Right forelimb (tissue), 1 donor: ENCODE measurements around the gene MYH3.
A peak's percentile ranks its signal among the peaks of the same experiment; 100 is the strongest.
"Not testable (repeated sequence)": the region's sequence is repeated elsewhere in the genome, so short reads cannot be mapped to it uniquely, and the experiment has no call there.

Experiments
- DNase-seq: peaks from one replicate; pipeline ENCODE4 v3.0.0-alpha.2; 2018

MYH3 gene

GRCh38 chr17:10657148-10657547 is at the start of gene MYH3:
Gene MYH3 (minus strand): TSS chr17:10657309. CDS start chr17:10655064, 2,245 bp downstream.
- DNase-seq, result no peak

GRCh38 chr17:10705727-10706126 is 48.6 kb upstream of the MYH3 start:
- no peak for DNase-seq

GRCh38 chr17:10702574-10702973 is 45.5 kb upstream of the MYH3 start:
- DNase-seq, result no peak

GRCh38 chr17:10699856-10700255 is 42.7 kb upstream of the MYH3 start:
- no peak for DNase-seq

GRCh38 chr17:10698096-10698818 is 41.1 kb upstream of the MYH3 start:
- no peak for DNase-seq

- DNase-seq, result peak; percentile 95
These were observed 40.3 kb upstream of the MYH3 start, which contains the start of the genes ADPRM and SCO1 for GRCh38 chr17:10697092-10698081. Gene ADPRM (plus strand): TSS chr17:10697594. CDS start chr17:10704927, 7,333 bp downstream. Gene SCO1 (minus strand): TSS chr17:10697533. CDS start chr17:10697507, 26 bp downstream.

GRCh38 chr17:10695875-10696407 is 38.8 kb upstream of the MYH3 start:
- DNase-seq, result not testable (repeated sequence)

- DNase-seq, result no peak
These were observed 30.4 kb upstream of the MYH3 start for GRCh38 chr17:10687499-10687898.

GRCh38 chr17:10683853-10684252 is 26.7 kb upstream of the MYH3 start:
- DNase-seq, result no peak

- no peak for DNase-seq
These were observed 24.8 kb upstream of the MYH3 start for GRCh38 chr17:10681866-10682446.

GRCh38 chr17:10674704-10675103 is 17.6 kb upstream of the MYH3 start:
- DNase-seq, result no peak

- no peak for DNase-seq
These were observed 16.2 kb upstream of the MYH3 start for GRCh38 chr17:10673312-10673711.

GRCh38 chr17:10668775-10669174 is 11.7 kb upstream of the MYH3 start:
- no peak for DNase-seq

GRCh38 chr17:10666906-10667305 is 9.8 kb upstream of the MYH3 start:
- no peak for DNase-seq

- DNase-seq, result no peak
These were observed 7.5 kb upstream of the MYH3 start for GRCh38 chr17:10664571-10664970.

GRCh38 chr17:10663231-10663630 is 6.1 kb upstream of the MYH3 start:
- no peak for DNase-seq

- no peak for DNase-seq
These were observed 4.3 kb upstream of the MYH3 start for GRCh38 chr17:10661437-10661836.

GRCh38 chr17:10657879-10658278 is 770 bp upstream of the MYH3 start:
- DNase-seq, result no peak

- no peak for DNase-seq
These were observed 3.1 kb downstream of the MYH3 start for GRCh38 chr17:10653987-10654386.

- no peak for DNase-seq
These were observed 4.0 kb downstream of the MYH3 start for GRCh38 chr17:10652984-10653659.

- DNase-seq, result no peak
These were observed 5.2 kb downstream of the MYH3 start for GRCh38 chr17:10651927-10652326.

- DNase-seq, result no peak
These were observed 7.5 kb downstream of the MYH3 start for GRCh38 chr17:10649602-10650001.
